NCI-H1436 (cell line): Measurements from ENCODE around the gene PKP2.

ENCODE experiments used
- DNase-seq: peaks from one replicate; lab custom pipeline; 2025; lab: John Stamatoyannopoulos, UW

The PKP2 gene

GRCh38 chr12:32896432-32897280, at the start of gene PKP2:
Gene PKP2 (minus strand): TSS chr12:32896777. CDS start chr12:32896731, 46 bp downstream.
- DNase-seq, result peak; percentile 91

DNA sequence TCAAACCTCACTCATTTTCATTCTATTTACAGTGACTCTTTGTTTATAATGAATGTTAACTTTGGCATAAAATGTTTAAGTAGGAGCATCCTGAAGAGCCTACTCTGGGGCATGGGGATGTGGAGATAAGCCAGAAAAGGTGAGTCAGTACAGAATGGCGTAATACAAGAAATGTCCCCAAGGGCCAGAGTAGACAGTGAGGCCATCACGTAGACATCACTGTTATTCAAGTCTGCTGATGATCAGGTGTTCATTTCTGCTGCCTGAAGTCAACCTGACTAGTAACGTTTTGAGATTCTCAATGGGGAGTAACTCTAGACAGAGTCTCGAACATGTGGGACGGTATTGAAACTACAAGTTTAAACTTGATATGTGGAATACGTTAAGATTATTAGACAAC, 47.6 kb upstream of the PKP2 start:
- DNase-seq, result no peak

GRCh38 chr12:32939801-32940200, 43.2 kb upstream of the PKP2 start:
- no peak for DNase-seq

- DNase-seq, result no peak
These were observed 30.4 kb upstream of the PKP2 start for GRCh38 chr12:32926963-32927362.

DNA sequence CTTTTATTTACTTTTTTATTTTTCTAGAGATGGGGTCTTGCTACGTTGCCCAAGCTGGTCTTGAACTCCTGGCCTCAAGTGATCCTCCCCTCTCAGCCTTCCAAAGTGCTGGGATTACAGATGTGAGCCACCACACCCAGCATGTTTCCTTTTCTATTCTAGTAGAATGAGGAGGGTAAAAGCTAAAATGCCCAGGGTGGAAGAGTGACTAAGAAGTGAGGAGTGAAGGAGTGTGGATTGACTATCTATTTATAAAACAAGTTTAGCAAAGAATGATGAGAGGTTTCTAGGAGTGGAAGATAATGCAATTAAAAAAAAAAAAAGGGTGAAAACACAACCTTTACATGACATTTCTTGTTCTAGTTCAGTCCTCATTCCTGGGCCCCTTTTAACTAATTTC, 29.8 kb upstream of the PKP2 start:
- no peak for DNase-seq

GRCh38 chr12:32922546-32923297, 26.1 kb upstream of the PKP2 start:
- no peak for DNase-seq

GRCh38 chr12:32921397-32921796, 24.8 kb upstream of the PKP2 start:
- no peak for DNase-seq

DNA sequence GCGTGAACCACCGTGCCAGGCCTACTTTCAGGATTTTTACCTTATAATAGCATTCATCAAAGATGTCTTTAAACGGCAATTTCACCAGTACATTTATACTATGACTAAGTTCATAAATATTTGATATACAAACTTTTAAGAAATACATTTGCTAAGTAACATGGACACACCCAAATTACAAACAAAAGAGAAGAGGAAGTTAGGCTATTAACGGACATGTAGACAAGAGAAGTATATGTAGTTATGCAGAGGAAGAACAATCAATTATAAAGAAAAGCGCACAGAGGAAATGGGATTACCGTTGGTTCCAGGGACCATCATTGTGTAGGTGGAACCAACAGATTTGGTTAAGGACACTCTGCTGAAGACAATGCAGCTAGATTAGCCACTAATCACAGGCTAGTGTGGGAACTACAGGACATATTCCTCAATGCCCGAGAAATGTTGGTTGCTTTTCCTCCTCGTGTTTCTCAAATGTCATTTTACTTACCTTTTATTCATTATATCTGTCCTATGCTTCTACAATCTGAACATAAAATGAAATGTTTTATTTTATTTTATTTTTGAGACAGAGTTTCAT, 24.0 kb upstream of the PKP2 start:
- no peak for DNase-seq

- peak; percentile 28 for DNase-seq
These were observed 22.6 kb upstream of the PKP2 start for GRCh38 chr12:32918890-32919801.

- no peak for DNase-seq
These were observed 20.6 kb upstream of the PKP2 start for GRCh38 chr12:32917094-32917611.

DNA sequence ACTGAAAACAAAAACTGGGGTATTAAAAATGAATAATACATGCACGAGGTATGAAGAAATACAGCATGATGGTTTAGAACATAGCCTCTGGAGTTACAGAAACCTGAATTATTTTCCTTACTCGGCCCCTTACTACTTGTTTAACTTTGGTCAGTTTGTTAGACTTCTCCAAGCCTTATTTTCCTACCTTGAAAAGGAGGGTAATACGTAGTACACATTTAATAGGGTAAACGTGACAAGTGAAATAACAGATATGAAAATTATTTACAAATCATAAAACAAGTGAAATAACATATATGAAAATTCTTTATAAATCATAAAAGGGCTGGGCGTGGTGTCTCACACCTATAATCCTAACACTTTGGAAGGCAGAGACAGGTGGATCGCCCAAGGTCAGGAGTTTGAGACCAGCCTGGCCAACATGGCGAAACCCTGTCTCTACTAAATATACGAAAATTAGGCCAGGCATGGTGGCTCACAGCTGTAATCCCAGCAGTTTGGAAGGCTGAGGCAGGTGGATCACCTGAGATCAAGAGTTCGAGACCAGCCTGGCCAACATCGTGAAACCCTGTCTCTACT, 11.4 kb upstream of the PKP2 start:
- no peak for DNase-seq

GRCh38 chr12:32907166-32907565, 10.6 kb upstream of the PKP2 start:
- DNase-seq, result no peak

DNA sequence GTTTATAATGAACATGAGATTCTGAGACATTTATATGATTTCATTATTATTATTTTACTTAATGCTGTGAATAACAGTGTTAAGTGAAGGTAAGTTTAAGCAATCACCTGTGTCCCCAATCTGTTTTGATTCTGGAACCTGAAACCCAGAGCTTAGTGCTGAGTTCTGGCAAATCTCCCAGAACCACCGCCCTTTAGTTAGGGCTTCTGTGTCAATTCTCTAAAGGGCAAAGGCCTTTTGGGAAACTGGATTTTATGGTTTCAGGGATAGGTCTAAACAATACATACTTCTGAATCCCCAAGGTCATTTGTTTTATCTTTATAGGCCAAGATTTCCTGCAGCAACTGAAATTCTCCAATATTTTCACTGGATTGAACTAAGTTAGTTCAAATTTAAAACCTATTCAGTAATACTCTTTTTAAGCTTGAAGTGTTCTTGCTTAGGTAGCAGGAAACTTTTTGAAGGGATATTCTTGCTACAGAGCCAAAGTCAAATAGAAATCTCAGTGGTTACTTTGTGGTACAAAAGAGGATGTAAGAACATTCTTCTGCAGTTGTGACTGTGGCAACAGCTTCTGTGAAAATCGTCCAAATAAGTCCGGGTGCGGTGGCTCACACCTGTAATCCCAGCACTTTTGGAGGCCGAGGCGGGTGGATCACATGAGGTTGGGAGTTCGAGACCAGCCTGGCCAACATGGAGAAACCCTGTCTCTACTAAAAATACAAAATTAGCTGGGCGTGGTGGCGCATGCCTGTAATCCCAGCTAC, 10.0 kb upstream of the PKP2 start:
- DNase-seq, result no peak

- no peak for DNase-seq
These were observed 7.2 kb upstream of the PKP2 start for GRCh38 chr12:32903763-32904162.

GRCh38 chr12:32903318-32903717, 6.7 kb upstream of the PKP2 start:
- no peak for DNase-seq

- DNase-seq, result no peak
These were observed 5.9 kb upstream of the PKP2 start for GRCh38 chr12:32902287-32902997.

DNA sequence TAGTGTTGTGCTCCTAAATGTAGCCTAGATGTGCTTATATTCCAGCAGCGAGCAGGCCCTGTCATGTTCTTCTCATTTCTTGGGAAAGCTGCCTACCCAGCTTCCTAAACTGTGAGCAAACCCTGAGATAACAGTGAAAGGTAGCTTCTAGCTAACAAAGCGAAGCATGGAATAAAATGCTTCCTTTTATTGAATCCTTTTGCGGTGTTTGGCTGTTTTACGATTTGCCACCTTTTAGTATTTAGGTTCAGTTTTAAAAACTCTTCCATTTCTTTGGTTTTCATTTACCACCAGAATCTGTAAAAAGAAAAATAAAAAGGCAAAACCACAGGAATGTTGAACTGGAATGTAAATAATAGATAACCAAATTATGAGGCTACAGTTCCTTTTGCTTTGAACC, 5.0 kb upstream of the PKP2 start:
- no peak for DNase-seq

- no peak for DNase-seq
These were observed 1.4 kb upstream of the PKP2 start for GRCh38 chr12:32897687-32898573.

DNA sequence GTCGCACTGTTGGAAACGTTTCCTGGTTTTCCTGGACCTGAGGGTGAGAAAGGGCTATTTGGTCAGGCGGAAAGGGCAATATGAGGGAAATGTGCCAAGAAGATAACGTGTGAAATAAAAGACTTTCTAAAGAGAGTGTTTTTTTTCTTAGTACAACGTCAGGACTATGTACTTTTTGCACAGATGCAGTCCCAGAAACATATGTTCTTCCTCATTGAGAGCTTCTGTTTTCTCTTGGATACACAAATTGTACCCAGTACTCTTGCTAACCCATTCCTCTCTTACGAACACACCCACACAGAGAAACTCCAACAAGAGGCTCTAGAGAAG, 669 bp upstream of the PKP2 start:
- DNase-seq, result no peak
